H1 (cell line): ENCODE results near the gene SLC38A8. TPM values are rescaled to one million over a fixed set of nuclear protein-coding genes. Genes with fewer than 3 reads are reported as not detected.

Source experiments
- CTCF ChIA-PET: fragments of 300-600 bp; sonication (Branson Sonifier 250); formaldehyde crosslinking; loops from one replicate; lab custom pipeline; 2021; ENCODE audit not compliant: partially characterized antibody; lab: Charles Lee
- POLR2A ChIA-PET: fragments of 300-600 bp; sonication (Branson Sonifier 250); formaldehyde crosslinking; loops from one replicate; lab custom pipeline; 2021; ENCODE audit warnings: inconsistent platforms; ENCODE audit not compliant: partially characterized antibody; lab: Charles Lee
- DNase-seq, 2 experiments: peaks; one replicate each; pipeline versions ENCODE4 v3.0.0 to v3.0.0-alpha.2; 2010 to 2022; ENCODE audit warnings: low spot score in 2 of 2, low read depth in 1 of 2, mixed read lengths in 1 of 2
- FAIRE-seq: peaks from 2 replicates; lab custom pipeline; 2011; peaks lifted over from hg19 to GRCh38; lab: Jason Lieb, UNC
- H2AFZ ChIP-seq: 2 replicates; pipeline ENCODE4 v1.8.1; 2012; ENCODE audit warnings: low read length, inconsistent platforms
- H2AK5ac ChIP-seq: 2 replicates; pipeline ENCODE4 v1.6.1; 2013; ENCODE audit warnings: low read depth, low read length
- H2BK120ac ChIP-seq: replicated peaks from 2 replicates; pipeline ENCODE3; 2013; ENCODE audit warnings: low read depth, low read length, inconsistent platforms
- H2BK12ac ChIP-seq: 2 replicates; pipeline ENCODE4 v1.6.1; 2013; ENCODE audit warnings: low read depth, low read length
- H2BK15ac ChIP-seq: 2 replicates; pipeline ENCODE4 v1.6.1; 2013; ENCODE audit warnings: low read length
- H2BK20ac ChIP-seq: 2 replicates; pipeline ENCODE4 v1.6.1; 2013; ENCODE audit warnings: low read length
- H2BK5ac ChIP-seq: 2 replicates; pipeline ENCODE4 v1.6.1; 2013; ENCODE audit warnings: low read depth, low read length
- H3K14ac ChIP-seq: 2 replicates; pipeline ENCODE4 v1.6.1; 2013; ENCODE audit warnings: inconsistent platforms; ENCODE audit not compliant: insufficient read length
- H3K18ac ChIP-seq: 2 replicates; pipeline ENCODE4 v1.6.1; 2013; ENCODE audit warnings: low read length; ENCODE audit errors: extremely low read depth
- H3K23ac ChIP-seq: 2 replicates; pipeline ENCODE4 v1.6.1; 2013; ENCODE audit warnings: inconsistent platforms; ENCODE audit not compliant: insufficient read length
- H3K23me2 ChIP-seq: 2 replicates; pipeline ENCODE4 v1.6.1; 2013; ENCODE audit warnings: low read depth, low read length
- H3K27ac ChIP-seq: 2 replicates; pipeline ENCODE4 v1.6.1; 2011; ENCODE audit warnings: low read depth, low read length, inconsistent platforms
- H3K27me3 ChIP-seq, 4 experiments: replicated peaks in 1 of 4; 1 replicate in 1 of 4; 2 replicates in 3 of 4; pipeline versions ENCODE4 v1.6.1 to v1.8.1; 2011 to 2013; ENCODE audit warnings: low read length in 3 of 4, mild to moderate bottlenecking in 3 of 4, inconsistent platforms in 2 of 4, mixed read lengths in 2 of 4, moderate library complexity in 1 of 4; ENCODE audit not compliant: control insufficient read depth in 3 of 4, insufficient read depth in 3 of 4; ENCODE audit errors: extremely low read depth in 1 of 4
- H3K36me3 ChIP-seq, 4 experiments: 2 replicates each; pipeline versions ENCODE4 v1.6.1 to v1.8.1; 2011 to 2013; ENCODE audit warnings: mild to moderate bottlenecking in 4 of 4, low read length in 3 of 4, moderate library complexity in 2 of 4, control low read depth in 1 of 4, inconsistent platforms in 1 of 4; ENCODE audit not compliant: insufficient read depth in 4 of 4, control insufficient read depth in 2 of 4
- H3K4ac ChIP-seq: replicated peaks from 2 replicates; pipeline ENCODE3; 2013; ENCODE audit warnings: low read length, low read depth, mixed read lengths, inconsistent platforms; ENCODE audit not compliant: insufficient read length
- H3K4me1 ChIP-seq, 4 experiments: replicated peaks in 1 of 4; 1 replicate in 1 of 4; 2 replicates in 3 of 4; pipeline versions ENCODE4 v1.6.1 to v1.8.1; 2011 to 2013; ENCODE audit warnings: low read length in 3 of 4, inconsistent platforms in 2 of 4, mixed read lengths in 1 of 4; ENCODE audit not compliant: insufficient read depth in 4 of 4, control insufficient read depth in 3 of 4
- H3K4me2 ChIP-seq, 2 experiments: 2 replicates each; pipeline versions ENCODE4 v1.6.1 to v1.8.1; 2011 to 2013; ENCODE audit warnings: low read depth in 2 of 2, low read length in 2 of 2, control low read depth in 1 of 2, inconsistent platforms in 1 of 2, mild to moderate bottlenecking in 1 of 2; ENCODE audit not compliant: insufficient read depth in 1 of 2
- H3K4me3 ChIP-seq, 4 experiments: fragments of 200-600, 300-600 bp in 1 of 4; sonication (generic), shearing (Covaris generic), sonication (Bioruptor Twin) in 1 of 4; 2 replicates each; pipeline versions ENCODE4 v1.5.1 to v1.8.1; 2011 to 2016; ENCODE audit warnings: low read length in 4 of 4, low read depth in 3 of 4, control low read depth in 2 of 4, inconsistent platforms in 2 of 4, mild to moderate bottlenecking in 2 of 4, mixed read lengths in 1 of 4, moderate library complexity in 1 of 4; ENCODE audit not compliant: insufficient read depth in 2 of 4; ENCODE audit errors: extremely low read depth in 1 of 4
- H3K56ac ChIP-seq: replicated peaks from 2 replicates; pipeline ENCODE3; 2013; ENCODE audit warnings: low read depth, mild to moderate bottlenecking, mixed read lengths, low read length, inconsistent platforms; ENCODE audit not compliant: insufficient read length
- H3K79me1 ChIP-seq: 2 replicates; pipeline ENCODE4 v1.6.1; 2013; ENCODE audit warnings: low read depth, low read length, control low read depth
- H3K79me2 ChIP-seq, 2 experiments: 2 replicates each; pipeline versions ENCODE4 v1.6.1 to v1.8.1; 2012 to 2013; ENCODE audit warnings: low read length in 2 of 2, mild to moderate bottlenecking in 2 of 2, inconsistent platforms in 1 of 2; ENCODE audit not compliant: insufficient read depth in 2 of 2, control insufficient read depth in 1 of 2
- H3K9ac ChIP-seq, 4 experiments: replicated peaks in 1 of 4; 1 replicate in 1 of 4; 2 replicates in 3 of 4; pipeline versions ENCODE4 v1.6.1 to v1.8.1; 2011 to 2013; ENCODE audit warnings: low read depth in 3 of 4, low read length in 3 of 4, control low read depth in 2 of 4, mild to moderate bottlenecking in 2 of 4, moderate library complexity in 2 of 4, inconsistent platforms in 1 of 4; ENCODE audit errors: extremely low read depth in 1 of 4
- H3K9me3 ChIP-seq, 2 experiments: 2 replicates each; pipeline versions ENCODE4 v1.6.1 to v1.8.1; 2012 to 2013; ENCODE audit warnings: mild to moderate bottlenecking in 2 of 2, moderate library complexity in 2 of 2, control low read depth in 1 of 2, inconsistent platforms in 1 of 2, low read depth in 1 of 2, low read length in 1 of 2, mixed read lengths in 1 of 2; ENCODE audit not compliant: insufficient read depth in 2 of 2
- H4K20me1 ChIP-seq, 2 experiments: replicated peaks in 1 of 2; 2 replicates each; pipeline versions ENCODE3 to v1.8.1; 2011 to 2013; ENCODE audit warnings: inconsistent platforms in 2 of 2, low read length in 2 of 2, mild to moderate bottlenecking in 1 of 2; ENCODE audit not compliant: insufficient read depth in 2 of 2, control insufficient read depth in 1 of 2
- H4K5ac ChIP-seq: 2 replicates; pipeline ENCODE4 v1.6.1; 2013; ENCODE audit warnings: low read length, low read depth, mixed read lengths, inconsistent platforms; ENCODE audit not compliant: insufficient read length
- H4K8ac ChIP-seq: 2 replicates; pipeline ENCODE4 v1.8.0; 2013; ENCODE audit warnings: mild to moderate bottlenecking, moderate library complexity, low read length, inconsistent platforms; ENCODE audit not compliant: insufficient read depth; ENCODE audit errors: extremely low read depth
- H4K91ac ChIP-seq: replicated peaks from 2 replicates; pipeline ENCODE3; 2013; ENCODE audit warnings: low read length, mixed read lengths, inconsistent platforms; ENCODE audit not compliant: insufficient read length
- BCL11A ChIP-seq, 2 experiments: IDR thresholded peaks; one replicate each; pipeline ENCODE4 v1.6.1; 2011; ENCODE audit warnings: low read depth in 2 of 2, low read length in 2 of 2, mild to moderate bottlenecking in 2 of 2
- BRCA1 ChIP-seq: IDR thresholded peaks from 2 replicates; pipeline ENCODE4 v1.6.1; 2012; ENCODE audit warnings: low read depth, low read length, improper control_type of control experiment
- CHD1 ChIP-seq: IDR thresholded peaks from 2 replicates; pipeline ENCODE4 v1.6.1; 2012; ENCODE audit warnings: low read depth, low read length, improper control_type of control experiment
- CTBP2 ChIP-seq: IDR thresholded peaks from 2 replicates; pipeline ENCODE4 v1.7.0; 2011; ENCODE audit warnings: borderline replicate concordance, mild to moderate bottlenecking, moderate library complexity, mixed read lengths, low read length; ENCODE audit not compliant: insufficient read depth, insufficient read length
- GABPA ChIP-seq: IDR thresholded peaks from 2 replicates; pipeline ENCODE4 v1.6.1; 2011; ENCODE audit warnings: mild to moderate bottlenecking, low read length, moderate library complexity, borderline replicate concordance; ENCODE audit not compliant: insufficient read depth
- MAFK ChIP-seq: IDR thresholded peaks from 2 replicates; pipeline ENCODE4 v1.6.1; 2012; ENCODE audit warnings: low read depth, mild to moderate bottlenecking, improper control_type of control experiment, low read length
- NANOG ChIP-seq: IDR thresholded peaks from 2 replicates; pipeline ENCODE4 v1.6.1; 2011; ENCODE audit warnings: low read length, low read depth, mild to moderate bottlenecking, inconsistent platforms; ENCODE audit not compliant: insufficient read depth, poor library complexity, severe bottlenecking
- POU5F1 ChIP-seq: IDR thresholded peaks from 2 replicates; pipeline ENCODE4 v1.6.1; 2011; ENCODE audit warnings: low read depth, mild to moderate bottlenecking, low read length, moderate library complexity
- RAD21 ChIP-seq, 2 experiments: IDR thresholded peaks in 1 of 2; conservative IDR thresholded peaks in 1 of 2; 2 replicates each; pipeline ENCODE4 v1.6.1; 2011; ENCODE audit warnings: low read depth in 2 of 2, low read length in 2 of 2, improper control_type of control experiment in 1 of 2, inconsistent platforms in 1 of 2, mild to moderate bottlenecking in 1 of 2, moderate library complexity in 1 of 2
- RBBP5 ChIP-seq: IDR thresholded peaks from 2 replicates; pipeline ENCODE4 v1.7.1; 2012; ENCODE audit warnings: low read depth, mild to moderate bottlenecking, inconsistent platforms, low read length, moderate library complexity, borderline replicate concordance
- SP2 ChIP-seq: IDR thresholded peaks from 2 replicates; pipeline ENCODE4 v1.6.1; 2012; ENCODE audit warnings: mild to moderate bottlenecking, low read length, inconsistent platforms
- SP4 ChIP-seq: IDR thresholded peaks from 2 replicates; pipeline ENCODE4 v1.6.1; 2012; ENCODE audit warnings: low read length, inconsistent platforms
- TAF1 ChIP-seq: IDR thresholded peaks from 2 replicates; pipeline ENCODE4 v1.6.1; 2011; ENCODE audit warnings: mild to moderate bottlenecking, low read depth, low read length
- TBP ChIP-seq: IDR thresholded peaks from 2 replicates; pipeline ENCODE4 v1.6.1; 2011; ENCODE audit warnings: low read depth, low read length, improper control_type of control experiment
- TEAD4 ChIP-seq: IDR thresholded peaks from 2 replicates; pipeline ENCODE4 v1.6.1; 2012; ENCODE audit warnings: low read depth, low read length, inconsistent platforms, mixed read lengths
- WGBS, 2 experiments: shearing (Covaris generic) in 1 of 2; methylation state at CpG; one replicate each; pipeline versions ENCODE4 v1.1.6 to v1.1.7; 2013 to 2015; ENCODE audit warnings: low lambda C conversion rate in 2 of 2, mixed read lengths in 2 of 2, inconsistent platforms in 1 of 2, low coverage in 1 of 2, missing lambda C conversion rate in 1 of 2; ENCODE audit not compliant: insufficient replicate concordance in 2 of 2, insufficient coverage in 1 of 2, insufficient read length in 1 of 2; ENCODE audit errors: extremely low coverage in 1 of 2, missing lambda C conversion rate in 1 of 2; 5-methylcytosine and 5-hydroxymethylcytosine counted together
- polyA plus RNA-seq, 7 experiments: library from polyadenylated mRNA; depleted of rRNA in 3 of 7; stranded (reverse) in 5 of 7; unstranded in 2 of 7; fragments of >200 nt in 5 of 7; fragments of 200-250 nt in 2 of 7; gene quantifications; 1 replicate in 5 of 7; 2 replicates in 1 of 7; 4 replicates in 1 of 7; pipeline versions ENCODE4 v1.2.1 to v1.2.3, GENCODE V29; 2011 to 2013; ENCODE audit warnings: missing spikeins in 2 of 7, mixed read lengths in 2 of 7
- total RNA-seq: library from RNA; stranded (reverse); fragmentation: NEBNext Ultra II Directional; extraction: Animal tissue kit (Norgen Biotek cat#: 25700); gene quantifications from 2 replicates; pipeline ENCODE4 v1.2.1, GENCODE V29; 2021

SLC38A8 gene
- total and polyA plus RNA-seq, 2 of the 8 experiments (the other 6 are each of a cell fraction or from before 2014, with no cell fraction given): 0.08 TPM; not detected in 1

- Histone ChIP-seq H4K8ac (no peak overlapping the region), H3K23me2 (no peaks in the 10 kb centered on the region), H2BK12ac (no peak overlapping the region), H3K4me3 (no peak overlapping the region), H3K56ac (no peak overlapping the region), H4K20me1 (peaks cover 0 to 4% of the 10 kb centered on the region in 2 experiments), H3K27me3 (no peaks in the 10 kb centered on the region), H2AFZ (no peak overlapping the region), H4K5ac (no peak overlapping the region), H3K14ac (no peak overlapping the region), H4K91ac (no peak overlapping the region), H3K23ac (no peak overlapping the region), H3K4me1 (no peaks in the 10 kb centered on the region), H3K9ac (no peak overlapping the region), H3K36me3 (peaks cover 10 to 24% (median 17%) of the 10 kb centered on the region in 4 experiments; a peak in 7 of 8 replicates), H2BK5ac (no peak overlapping the region), H2BK20ac (no peak overlapping the region), H3K27ac (no peak overlapping the region), H3K79me2 (peaks cover 0 to 8% of the 10 kb centered on the region in 2 experiments; a peak in 2 of 4 replicates), H3K4ac (no peak overlapping the region), H3K4me2 (no peak overlapping the region), H3K79me1 (no peaks in the 10 kb centered on the region; the same call in 1 of the 2 replicates), H2BK120ac (no peak overlapping the region), H2AK5ac (no peak overlapping the region), H2BK15ac (no peak overlapping the region), H3K18ac (no peak overlapping the region), H3K9me3 (no peaks in the 10 kb centered on the region)
- no peak for DNase-seq
- WGBS, 2 experiments: 94% methylated on average over 6 of the region's 6 CpGs; no CpG with 5 or more reads in 1 of the 2 experiments
- TF ChIP-seq TEAD4 (no peak), MAFK (no peak), BCL11A (IDR thresholded peaks at IDR 0.05; ENCODE audit: low read depth in 2 of 2, low read length in 2 of 2) (no peak), RAD21 (IDR thresholded peaks at IDR 0.05 in 1 of 2, conservative IDR thresholded peaks at IDR 0.05 in 1 of 2; ENCODE audit: low read depth in 2 of 2, low read length in 2 of 2) (no peak), POU5F1 (no peak), TAF1 (no peak), SP4 (no peak), CTBP2 (no peak), NANOG (no peak), RBBP5 (no peak), CHD1 (no peak), GABPA (no peak), BRCA1 (no peak), SP2 (no peak), TBP (no peak)
- POLR2A ChIA-PET: no interaction called here
- no peak for FAIRE-seq
- CTCF ChIA-PET: interaction anchor here (0.7 to 5.6 kb wide), 5 partner anchors 12 to 251 kb away, joined by 3 to 32 read pairs (median 4); no protein-coding TSS in a partner anchor
Observed at GRCh38 chr16:84080813-84081212, 38.2 kb upstream of the SLC38A8 start.
